ENCODE data around the gene CFAP298. TPM values are rescaled to one million over a fixed set of nuclear protein-coding genes. Genes with fewer than 3 reads are reported as not detected.

CFAP298 gene
- total RNA-seq, 4 donors from 2014 or later = 14.5 to 41.1 (median 29.5) TPM

Small RNA genes within 50 kb of the gene (small RNA-seq; reads per million reads assigned to genes)
- not detected for gene RNA5SP490

Other genes with a start within 250 kb of the CFAP298 start
- gene URB1, start 219.4 kb downstream of the CFAP298 start, total RNA-seq = 10 to 100 TPM; 18.6 to 29.4 (median 22.2) TPM
- gene EVA1C, start 199.7 kb downstream of the CFAP298 start, total RNA-seq = 10 to 100 TPM; 72.6 to 85.9 (median 75.6) TPM
- 10 to 100 TPM in 1 of 4 donors, 1 to 10 TPM in 3; 1.0 to 10.3 (median 2.4) TPM for gene TCP10L, start 26.9 kb downstream of the CFAP298 start, total RNA-seq
- 10 to 100 TPM in 3 of 4 donors, 1 to 10 TPM in 1; 8.0 to 21.4 (median 13.3) TPM for gene SYNJ1, start 115.6 kb upstream of the CFAP298 start, total RNA-seq
- gene PAXBP1, start 159.4 kb upstream of the CFAP298 start, total RNA-seq = 10 to 100 TPM; 52.4 to 86.1 (median 81.1) TPM

All from tibial nerve (tissue), 4 donors.